ENCODE results near the gene SLC7A1.

DNA sequence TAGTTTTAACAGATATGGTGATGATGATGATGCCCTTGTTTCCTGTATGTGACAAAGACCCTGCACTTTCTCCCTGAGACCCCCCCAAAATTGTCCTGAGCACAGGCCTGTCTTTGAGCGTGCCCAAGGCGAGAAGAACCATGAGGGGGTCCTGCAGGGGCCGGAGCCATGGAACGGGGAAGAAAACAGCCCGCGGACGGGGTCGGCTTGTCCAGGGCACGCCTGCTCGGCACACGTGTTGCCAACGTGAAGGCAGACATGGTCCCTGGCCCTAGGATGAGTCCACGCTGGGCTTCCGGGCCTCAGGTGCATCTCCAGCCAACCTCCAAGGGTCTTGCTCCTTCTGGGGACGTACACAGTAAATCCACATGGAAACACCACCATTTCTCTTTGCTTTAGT lies 90.8 kb downstream of the SLC7A1 start:
- no peak for TF ChIP-seq CTCF (conservative IDR thresholded peaks at IDR 0.05)
- TF ChIP-seq ZFX (IDR thresholded peaks at IDR 0.05) = no peak

Measured in C4-2B (cell line).